GM12872 (cell line): ENCODE results near the gene ACVR1.

Source experiments
- CTCF ChIP-seq: IDR thresholded peaks from 3 replicates; pipeline ENCODE4 v1.5.1; 2011; ENCODE audit warnings: low read depth, mild to moderate bottlenecking, low read length, moderate library complexity; ENCODE audit not compliant: insufficient read depth

ACVR1 gene

DNA sequence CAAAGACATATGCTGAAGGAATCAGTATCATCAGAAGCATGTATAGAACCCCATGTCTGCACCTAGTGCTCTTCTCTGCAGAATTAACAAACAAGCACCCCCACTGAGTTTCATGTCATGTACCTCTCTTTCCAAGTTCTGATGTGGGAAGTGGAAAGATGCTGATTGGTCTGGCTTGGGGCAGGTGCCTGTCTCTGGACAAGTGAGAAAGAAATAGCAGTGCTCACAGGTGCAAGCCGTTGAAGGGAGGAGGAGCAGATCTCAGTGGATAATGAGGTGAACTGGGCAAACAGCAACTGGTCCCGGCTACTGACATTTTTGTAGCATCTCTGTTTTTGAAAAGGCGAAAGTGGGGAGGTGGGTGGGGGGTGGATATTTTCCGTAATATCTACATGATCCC is 17.5 kb upstream of the ACVR1 start:
- TF ChIP-seq CTCF, result no peak

DNA sequence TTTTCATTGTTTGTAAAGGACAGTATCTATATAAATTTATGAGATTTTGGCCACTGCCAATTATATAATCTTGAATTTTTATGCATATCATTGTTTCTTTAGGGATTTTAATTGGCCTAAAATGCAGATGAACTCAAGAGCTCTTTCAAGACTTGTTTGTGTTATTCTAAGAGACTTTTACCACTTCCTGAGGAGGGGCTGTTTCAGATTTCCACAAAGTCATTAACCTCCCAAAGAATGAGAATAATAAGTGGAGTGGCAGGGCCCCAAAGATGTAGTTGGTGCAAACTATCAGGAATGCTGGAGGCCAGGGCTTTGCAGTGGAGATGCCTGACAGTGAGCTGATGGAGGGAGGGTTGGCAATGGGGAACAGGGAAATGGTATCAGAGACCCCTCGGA is 15.5 kb upstream of the ACVR1 start:
- no peak for TF ChIP-seq CTCF

GRCh38 chr2:157890969-157891642 is 15.0 kb upstream of the ACVR1 start:
- no peak for TF ChIP-seq CTCF

GRCh38 chr2:157887946-157888345 is 11.8 kb upstream of the ACVR1 start:
- TF ChIP-seq CTCF, result no peak

DNA sequence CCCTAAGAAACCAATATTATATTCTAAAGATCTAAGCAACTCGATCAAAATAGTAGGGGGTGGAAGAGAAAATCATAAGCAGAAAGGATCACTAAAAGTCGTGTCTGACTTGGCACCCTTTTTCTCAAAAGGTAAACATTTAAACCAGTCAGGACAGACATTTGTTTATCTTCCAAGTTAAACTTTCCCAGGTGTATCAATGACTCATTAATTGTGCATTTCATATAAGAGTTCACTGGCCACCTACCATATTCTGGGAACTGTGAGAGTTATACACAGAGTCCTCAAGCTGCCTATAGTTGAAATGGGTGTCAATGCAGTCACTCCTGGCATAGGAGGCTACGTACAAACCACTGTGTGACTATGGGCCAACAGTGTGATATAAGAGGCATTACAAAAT is 4.8 kb upstream of the ACVR1 start:
- no peak for TF ChIP-seq CTCF

GRCh38 chr2:157877761-157878400 is 1.8 kb upstream of the ACVR1 start:
- TF ChIP-seq CTCF, result no peak

DNA sequence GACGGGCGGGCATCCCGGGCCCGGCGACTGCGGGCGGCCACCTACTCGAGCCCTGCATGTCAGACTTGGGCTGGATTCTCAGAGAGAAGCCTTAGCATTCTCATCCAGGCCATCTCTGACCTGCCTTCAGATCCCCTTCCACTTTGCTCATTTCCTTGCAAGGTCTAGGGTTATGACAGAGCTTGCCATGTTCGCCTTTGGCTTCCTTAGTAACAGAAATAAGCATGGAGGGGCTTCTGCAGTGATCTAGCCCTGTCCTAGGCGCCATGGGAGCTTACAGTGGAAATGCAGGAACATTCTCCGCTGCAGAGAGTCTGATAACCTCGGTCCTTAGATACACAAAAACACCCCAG is 632 bp upstream of the ACVR1 start:
- TF ChIP-seq CTCF, result no peak
